Motor neuron (in vitro differentiated cells): ENCODE measurements around the gene OTOR. TPM values are rescaled to one million over a fixed set of nuclear protein-coding genes. Genes with fewer than 3 reads are reported as not detected.

Source experiments
- total RNA-seq, 8 experiments: library from RNA; unstranded; fragments of 300-600 nt; gene quantifications; 2 replicates each; pipeline versions ENCODE4 v1.2.3 to v1.2.4, GENCODE V29; 2022

OTOR gene
- total RNA-seq, 8 experiments from 2014 or later: 0.14 to 0.32 TPM; not detected in 6

Other genes starting within 250 kb of the OTOR start
- 10 to 100 TPM in 2 of 8 experiments, 1 to 10 TPM in 6; 4.5 to 11.7 (median 7.8) TPM for gene KIF16B, start 174.9 kb upstream of the OTOR start, total RNA-seq
- gene SNRPB2, start 18.3 kb upstream of the OTOR start, total RNA-seq: 100 to 1,000 TPM in 1 of 8 experiments, 10 to 100 TPM in 7; 66.4 to 128 (median 88.8) TPM